ENCODE results near the gene RAVER1.

Gene RAVER1

DNA sequence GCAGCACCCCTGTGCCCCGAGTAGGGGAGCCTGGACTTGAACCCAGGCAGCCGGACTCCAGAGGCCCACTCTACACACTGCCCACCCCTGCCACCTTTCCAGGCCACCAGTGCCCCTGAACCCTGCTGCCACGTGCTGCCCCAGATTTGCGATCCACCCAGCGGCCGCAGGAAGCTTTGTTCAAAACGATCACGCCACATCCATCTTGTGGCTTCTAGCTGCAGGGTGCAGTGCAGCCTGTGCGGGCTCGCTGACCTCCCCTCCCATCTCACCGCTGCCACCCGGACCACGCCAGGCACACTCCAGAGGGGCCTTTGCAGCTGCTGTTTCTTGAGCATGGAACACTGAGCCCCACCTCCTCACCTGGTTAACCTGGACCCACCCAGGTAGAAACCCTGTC, 3.8 kb downstream of the RAVER1 start:
- TF ChIP-seq, protein P1, sequence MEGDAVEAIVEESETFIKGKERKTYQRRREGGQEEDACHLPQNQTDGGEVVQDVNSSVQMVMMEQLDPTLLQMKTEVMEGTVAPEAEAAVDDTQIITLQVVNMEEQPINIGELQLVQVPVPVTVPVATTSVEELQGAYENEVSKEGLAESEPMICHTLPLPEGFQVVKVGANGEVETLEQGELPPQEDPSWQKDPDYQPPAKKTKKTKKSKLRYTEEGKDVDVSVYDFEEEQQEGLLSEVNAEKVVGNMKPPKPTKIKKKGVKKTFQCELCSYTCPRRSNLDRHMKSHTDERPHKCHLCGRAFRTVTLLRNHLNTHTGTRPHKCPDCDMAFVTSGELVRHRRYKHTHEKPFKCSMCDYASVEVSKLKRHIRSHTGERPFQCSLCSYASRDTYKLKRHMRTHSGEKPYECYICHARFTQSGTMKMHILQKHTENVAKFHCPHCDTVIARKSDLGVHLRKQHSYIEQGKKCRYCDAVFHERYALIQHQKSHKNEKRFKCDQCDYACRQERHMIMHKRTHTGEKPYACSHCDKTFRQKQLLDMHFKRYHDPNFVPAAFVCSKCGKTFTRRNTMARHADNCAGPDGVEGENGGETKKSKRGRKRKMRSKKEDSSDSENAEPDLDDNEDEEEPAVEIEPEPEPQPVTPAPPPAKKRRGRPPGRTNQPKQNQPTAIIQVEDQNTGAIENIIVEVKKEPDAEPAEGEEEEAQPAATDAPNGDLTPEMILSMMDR (IDR thresholded peaks at IDR 0.05; ENCODE audit: low read depth, low read length), result no peak
- H3K4me3 ChIP-seq (ENCODE audit: low read depth, low read length), result no peak overlapping the region

DNA sequence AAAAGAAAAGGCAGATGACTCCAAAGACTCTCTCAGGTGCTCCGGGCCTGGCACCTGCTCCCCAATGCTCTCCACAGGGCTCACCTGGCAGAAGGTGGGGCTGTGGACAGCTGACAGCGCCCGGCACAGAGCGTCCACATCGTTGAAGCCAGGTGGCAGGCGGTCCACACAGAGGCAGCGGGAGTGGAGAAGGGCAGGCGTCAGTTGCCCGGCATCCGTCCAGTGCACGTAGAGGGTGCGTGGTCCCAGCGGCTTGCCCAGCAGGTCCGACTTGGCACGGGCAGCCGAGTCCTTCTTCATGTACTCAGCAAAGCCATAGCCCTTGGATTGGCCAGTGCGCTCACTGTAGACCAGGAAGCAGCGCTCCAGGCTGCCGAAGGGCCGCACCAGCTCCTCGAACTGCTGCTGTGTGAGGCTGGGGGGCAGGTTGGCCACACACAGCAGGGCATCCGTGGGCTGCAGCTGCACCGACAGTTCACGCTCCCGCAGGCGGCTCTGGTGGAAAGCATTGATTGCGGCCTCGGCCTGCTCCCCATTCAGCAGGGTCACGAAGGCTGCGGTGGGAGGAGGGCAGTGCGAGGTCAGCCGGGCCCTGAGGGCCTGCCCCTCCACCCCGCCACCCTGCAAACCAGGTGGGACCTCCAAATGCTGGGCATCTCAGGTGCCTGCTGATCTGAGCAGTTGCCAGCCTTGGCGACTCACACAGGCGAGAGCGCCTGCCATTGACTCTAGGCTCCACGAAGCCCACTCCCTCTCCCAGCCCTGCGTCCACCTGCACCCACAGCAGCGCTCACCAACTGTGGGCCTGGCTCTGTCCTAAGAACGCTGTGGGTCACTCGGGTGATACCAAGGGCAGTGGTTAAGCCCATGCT, 4.5 kb downstream of the RAVER1 start:
- no peak overlapping the region for H3K4me3 ChIP-seq (ENCODE audit: low read depth, low read length)

DNA sequence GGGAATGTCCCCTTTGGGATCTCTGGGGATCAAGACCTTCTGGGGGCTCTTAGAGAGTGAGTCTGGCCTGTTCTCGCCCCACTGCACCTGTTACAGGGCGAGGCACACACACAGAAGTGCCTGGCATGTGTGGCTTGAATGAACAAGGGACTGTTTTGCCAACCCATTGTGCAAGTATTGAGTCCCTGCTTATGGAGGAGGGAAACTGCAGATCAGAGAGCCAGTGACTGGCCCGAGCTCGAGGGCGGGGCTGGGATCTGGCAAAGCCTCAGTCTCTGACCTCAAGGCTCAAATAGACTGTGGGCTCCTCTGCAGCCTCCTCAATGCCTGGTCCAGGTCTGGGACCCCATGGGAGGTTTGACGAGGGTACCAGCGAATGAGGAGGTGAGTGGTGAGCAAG, 5.5 kb downstream of the RAVER1 start:
- H3K4me3 ChIP-seq (ENCODE audit: low read depth, low read length), result no peak overlapping the region
- TF ChIP-seq, protein P1 (IDR thresholded peaks at IDR 0.05; ENCODE audit: low read depth, low read length), result no peak

More for the DNA sequence above, 4.5 kb downstream of the RAVER1 start:
- TF ChIP-seq, protein P1 (IDR thresholded peaks at IDR 0.05; ENCODE audit: low read depth, low read length), result no peak

DNA sequence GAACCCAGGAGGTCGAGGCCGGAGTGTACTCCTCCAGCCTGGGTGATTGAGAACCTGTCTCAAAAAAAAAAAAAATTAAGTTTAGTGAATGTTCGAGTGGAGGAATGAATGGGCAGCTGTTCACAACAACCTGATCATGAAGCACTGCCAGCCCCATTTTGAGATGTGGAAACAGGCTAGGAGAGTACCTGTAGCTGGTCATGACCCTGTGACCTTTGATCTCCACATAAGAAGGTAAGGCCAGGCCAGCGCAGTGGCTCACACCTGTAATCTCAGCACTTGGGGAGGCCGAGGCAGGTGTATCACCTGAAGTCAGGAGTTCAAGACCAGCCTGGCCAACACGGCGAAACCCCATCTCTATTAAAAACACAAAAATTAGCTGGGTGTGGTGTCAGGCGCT, 7.6 kb downstream of the RAVER1 start:
- H3K4me3 ChIP-seq (ENCODE audit: low read depth, low read length), result no peak overlapping the region
- TF ChIP-seq, protein P1 (IDR thresholded peaks at IDR 0.05; ENCODE audit: low read depth, low read length), result no peak

DNA sequence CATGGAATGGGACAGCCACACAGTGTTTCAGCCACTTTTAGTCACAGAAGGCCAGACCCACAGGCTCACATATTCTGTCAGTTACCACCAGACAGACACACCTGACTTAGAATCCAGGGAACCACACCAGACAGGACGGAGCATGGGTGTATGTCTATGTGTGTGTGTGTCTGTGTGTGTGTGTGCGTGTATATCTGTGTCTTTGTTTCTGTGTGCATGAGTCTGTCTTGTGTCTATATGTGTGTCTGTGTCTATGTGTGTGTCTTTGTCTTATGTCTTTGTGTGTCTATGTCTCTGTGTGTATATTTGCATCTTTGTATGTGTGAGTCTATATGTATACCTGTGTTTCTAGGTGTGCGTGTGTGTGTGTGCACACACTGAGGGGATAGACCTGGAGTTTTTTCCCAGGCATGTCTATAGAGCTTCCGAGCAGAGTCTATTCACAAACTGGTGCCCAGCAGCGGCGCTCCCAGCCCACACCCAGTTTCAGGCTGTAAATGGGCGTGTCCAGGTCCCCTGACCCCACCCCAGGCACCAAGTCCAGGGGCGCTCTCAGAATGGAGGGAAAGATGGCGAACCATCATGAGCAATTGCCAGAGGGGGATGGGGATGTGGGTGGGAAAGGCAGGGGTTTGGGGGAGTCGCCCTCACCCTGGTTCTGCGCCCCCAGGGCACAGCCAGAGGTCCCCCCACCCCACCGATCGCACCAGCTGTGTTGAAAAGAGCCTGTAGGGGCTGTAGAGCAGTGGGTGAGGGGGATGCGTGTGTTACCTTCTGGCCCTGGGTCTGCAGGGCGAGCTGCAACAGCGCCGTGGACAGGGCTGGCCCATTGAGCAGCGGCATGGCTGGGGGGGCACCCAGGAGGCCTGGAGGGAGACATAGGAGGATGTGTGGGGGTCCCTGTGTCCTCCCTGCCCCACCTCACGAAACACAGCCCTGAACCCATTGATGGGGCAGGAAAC, 11.2 kb downstream of the RAVER1 start:
- no peak overlapping the region for H3K4me3 ChIP-seq (ENCODE audit: low read depth, low read length)
- TF ChIP-seq, protein P1 (IDR thresholded peaks at IDR 0.05; ENCODE audit: low read depth, low read length), result no peak

DNA sequence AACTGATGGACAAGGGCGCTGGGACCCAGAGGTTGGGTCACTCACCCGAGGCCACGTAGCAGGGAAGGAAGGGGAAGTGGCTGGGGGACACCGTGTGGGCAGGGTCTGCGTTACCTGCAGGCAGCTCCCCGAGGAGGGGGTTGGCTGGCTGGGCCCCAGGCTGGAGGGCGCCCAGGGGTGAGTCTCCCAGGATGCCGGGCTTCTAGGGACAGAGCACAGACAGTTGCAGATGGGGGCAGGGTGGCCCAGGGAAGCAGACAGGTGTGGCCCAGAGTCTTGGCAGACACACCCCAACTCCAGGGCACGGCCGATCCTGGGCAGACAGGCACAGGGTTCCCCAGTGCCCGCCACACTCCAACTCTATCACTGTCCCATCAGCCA, 11.9 kb downstream of the RAVER1 start:
- H3K4me3 ChIP-seq (ENCODE audit: low read depth, low read length), result no peak overlapping the region
- TF ChIP-seq, protein P1 (IDR thresholded peaks at IDR 0.05; ENCODE audit: low read depth, low read length), result no peak

Data from WI38 (cell line).